ENCODE results near the gene OR2B3. TPM values are rescaled to one million over a fixed set of nuclear protein-coding genes. Genes with fewer than 3 reads are reported as not detected.

Gene OR2B3
- total RNA-seq, 4 donors from 2014 or later: not detected

Other genes with a start within 250 kb of the OR2B3 start
- 100 to 1,000 TPM in 1 of 4 donors, 10 to 100 TPM in 3; 24.6 to 108 (median 48.7) TPM for gene TRIM27, start 163.3 kb downstream of the OR2B3 start, total RNA-seq
- gene ZNF311, start 82.0 kb downstream of the OR2B3 start, total RNA-seq: 1 to 10 TPM in 2 of 4 donors, under 1 TPM in 2; 0.51 to 4.1 (median 1.1) TPM
- not detected for gene OR2W1, start 42.1 kb downstream of the OR2B3 start, total RNA-seq
- not detected for gene OR2J1, start 12.2 kb upstream of the OR2B3 start, total RNA-seq
- gene OR2J3, start 20.7 kb upstream of the OR2B3 start, total RNA-seq: not detected
- gene OR2J2, start 83.6 kb upstream of the OR2B3 start, total RNA-seq: 10 to 100 TPM in 1 of 4 donors, not detected in 3; 11.8 TPM
- gene OR14J1, start 214.4 kb upstream of the OR2B3 start, total RNA-seq: not detected